ENCODE results near the gene DLG2. TPM values are rescaled to one million over a fixed set of nuclear protein-coding genes. Genes with fewer than 3 reads are reported as not detected.

The DLG2 gene
- total and polyA plus RNA-seq, 2 of the 4 experiments (the other 2 are of a cell fraction) = 0.31 to 0.36 TPM

DNA sequence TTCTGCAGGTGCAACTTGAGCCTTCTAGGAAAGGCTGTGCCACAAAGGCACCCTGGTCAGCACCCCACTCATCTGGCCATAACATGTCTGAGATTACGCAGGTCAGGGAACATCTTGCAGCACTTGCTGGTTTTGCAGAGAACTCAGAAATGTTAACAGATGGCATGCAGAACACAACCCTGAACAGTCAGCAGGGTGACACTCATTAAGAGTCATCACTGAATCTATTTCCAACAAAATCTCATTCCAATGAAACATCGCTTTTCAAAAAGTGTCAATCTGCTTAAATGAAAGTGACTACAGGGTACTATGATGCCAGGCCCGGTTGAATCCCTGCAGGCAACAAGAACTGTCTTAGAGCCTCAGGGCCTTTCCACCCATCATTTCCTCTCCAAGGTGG is 1971.2 kb downstream of the DLG2 start:
- no peak for DNase-seq
- H3K4me2 ChIP-seq (ENCODE audit: low read depth, low read length) = no peak overlapping the region
- CTCF ChIA-PET = no interaction called here
- H2BK20ac ChIP-seq (ENCODE audit: low read depth, low read length) = no peak overlapping the region
- no peak overlapping the region for H2AFZ ChIP-seq (replicated peaks; ENCODE audit: low read length, poor library complexity)
- no peaks in the 10 kb centered on the region for H3K36me3 ChIP-seq (ENCODE audit: control insufficient read depth, insufficient read depth, low read length)
- no peaks in the 10 kb centered on the region for H3K9me1 ChIP-seq (ENCODE audit: insufficient read depth, low read length)
- no peak overlapping the region for H3K9ac ChIP-seq (ENCODE audit: low read depth, low read length)
- H2BK120ac ChIP-seq (ENCODE audit: low read depth, low read length) = no peak overlapping the region
- H3K4me3 ChIP-seq (ENCODE audit: insufficient read depth, low read depth, low read length) = no peak overlapping the region
- WGBS, 2 experiments (ENCODE audit: extremely low coverage in 2 of 2, insufficient read length in 1 of 2) = 90% methylated on average over 2 of the region's 3 CpGs; no CpG with 5 or more reads in 1 of the 2 experiments
- no peak overlapping the region for H2AK5ac ChIP-seq (ENCODE audit: low read depth, low read length)
- H4K5ac ChIP-seq (ENCODE audit: low read depth, low read length) = no peak overlapping the region
- no peak overlapping the region for H4K91ac ChIP-seq (ENCODE audit: insufficient read depth, low read depth, low read length)
- no peak for ATAC-seq (ENCODE audit: low read depth)
- H4K8ac ChIP-seq (ENCODE audit: low read depth in 2 of 2, low read length in 2 of 2) = no peak overlapping the region
- dilution Hi-C loops (cut with HindIII; ENCODE audit: low sequenced_read_pairs, unreplicated experiment) (no loop called here), in situ Hi-C loops (cut with MboI; ENCODE audit: low sequenced_read_pairs) (no loop called here), intact Hi-C loops (cut with micrococcal nuclease) (no loop called here)
- H3K4ac ChIP-seq (ENCODE audit: low read depth, low read length) = no peak overlapping the region
- H3K27me3 ChIP-seq (ENCODE audit: control insufficient read depth, insufficient read depth, low read length) = no peaks in the 10 kb centered on the region
- no peak overlapping the region for H3K23ac ChIP-seq (ENCODE audit: low read depth, low read length)
- no peaks in the 10 kb centered on the region for H3K9me3 ChIP-seq (ENCODE audit: control insufficient read depth, insufficient read depth, low read length)
- no peaks in the 10 kb centered on the region for H3K79me1 ChIP-seq (ENCODE audit: low read depth in 1 of 2, low read length in 2 of 2)
- no peak overlapping the region for H2BK15ac ChIP-seq (ENCODE audit: low read depth, low read length)
- BruUV-seq (replicated peaks) = no TSS peak
- H3K18ac ChIP-seq (ENCODE audit: low read depth, low read length) = no peak overlapping the region
- H4K20me1 ChIP-seq (ENCODE audit: insufficient read depth, low read length) = no peaks in the 10 kb centered on the region
- H2BK5ac ChIP-seq (ENCODE audit: low read depth, low read length, poor library complexity, severe bottlenecking) = no peak overlapping the region
- H2AK9ac ChIP-seq (replicated peaks; ENCODE audit: low read depth, low read length, poor library complexity) = no peak overlapping the region
- TF ChIP-seq BHLHE40 (IDR thresholded peaks at IDR 0.05; ENCODE audit: low read depth, low read length) (no peak), ELK1 (IDR thresholded peaks at IDR 0.05; ENCODE audit: borderline replicate concordance, low read depth, low read length) (no peak), CTCF (conservative IDR thresholded peaks at IDR 0.05; ENCODE audit: low read depth, low read length) (no peak), NFE2L2 (IDR thresholded peaks at IDR 0.05; ENCODE audit: low read depth, low read length) (no peak), POLR2A (IDR thresholded peaks at IDR 0.05; ENCODE audit: low read depth, low read length) (no peak), CHD1 (IDR thresholded peaks at IDR 0.05; ENCODE audit: low read depth, low read length) (no peak), RFX5 (IDR thresholded peaks at IDR 0.05; ENCODE audit: low read depth, low read length) (no peak), FOS (IDR thresholded peaks at IDR 0.05; ENCODE audit: low read depth, low read length) (no peak)
- POLR2A ChIA-PET (ENCODE audit: unreplicated experiment) = no interaction called here
- H3K4me1 ChIP-seq (ENCODE audit: control insufficient read depth, insufficient read depth, low read length) = no peaks in the 10 kb centered on the region
- H3K14ac ChIP-seq (replicated peaks; ENCODE audit: low read depth, low read length) = no peak overlapping the region
- no peak overlapping the region for H3K56ac ChIP-seq (ENCODE audit: extremely low read depth, insufficient read depth, low read length)
- H3K27ac ChIP-seq (ENCODE audit: insufficient read depth, low read length) = no peak overlapping the region

Measured in IMR-90 (cell line).